Stimulated activated CD8-positive, alpha-beta memory T cell treated with anti-CD3 and anti-CD28 coated beads, Interleukin-15, amount 100 ng/mL, for 24 hours (primary cell): ENCODE data around the gene USP32.
"Not testable (repeated sequence)": the region's sequence is repeated elsewhere in the genome, so short reads cannot be mapped to it uniquely, and the experiment has no call there.

ENCODE experiments used
- DNase-seq: peaks from one replicate; pipeline ENCODE4 v3.0.0-alpha.2; 2020; ENCODE audit warnings: low read depth

USP32 gene

DNA sequence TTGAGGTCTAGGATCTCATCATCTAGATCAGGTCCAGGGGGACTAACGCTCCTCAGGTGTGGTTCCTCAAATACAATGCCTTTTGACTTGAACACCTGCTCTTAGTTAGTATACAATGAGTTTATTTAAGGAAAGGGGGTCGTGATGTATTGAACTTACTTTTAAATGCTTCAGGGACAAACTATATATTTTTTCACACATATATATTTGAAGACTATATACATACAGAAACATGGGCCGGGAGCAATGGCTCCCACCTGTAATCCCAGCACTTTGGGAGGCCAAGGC, 11.5 kb upstream of the USP32 start:
- no peak for DNase-seq

DNA sequence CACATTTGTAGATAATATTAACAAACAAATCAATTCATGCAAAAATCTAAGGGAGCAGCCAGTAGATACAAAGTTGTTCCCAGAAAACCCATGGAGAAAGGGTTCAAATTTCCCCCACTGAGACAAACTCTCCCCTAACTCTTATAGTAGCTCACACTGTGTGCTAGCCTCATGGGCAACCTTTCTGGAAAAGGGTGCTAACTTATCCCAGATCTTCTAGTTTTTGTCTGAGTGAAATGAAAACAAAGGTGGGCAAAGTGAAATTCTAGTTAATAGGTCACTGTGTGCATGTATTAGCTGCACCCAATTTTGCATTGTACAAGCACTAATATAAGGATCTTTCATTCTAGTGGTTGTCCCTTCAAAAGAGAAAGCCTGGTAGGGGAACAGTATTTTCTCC, 9.9 kb upstream of the USP32 start:
- DNase-seq = no peak

GRCh38 chr17:60398227-60398959, 6.5 kb upstream of the USP32 start:
- DNase-seq = no peak

DNA sequence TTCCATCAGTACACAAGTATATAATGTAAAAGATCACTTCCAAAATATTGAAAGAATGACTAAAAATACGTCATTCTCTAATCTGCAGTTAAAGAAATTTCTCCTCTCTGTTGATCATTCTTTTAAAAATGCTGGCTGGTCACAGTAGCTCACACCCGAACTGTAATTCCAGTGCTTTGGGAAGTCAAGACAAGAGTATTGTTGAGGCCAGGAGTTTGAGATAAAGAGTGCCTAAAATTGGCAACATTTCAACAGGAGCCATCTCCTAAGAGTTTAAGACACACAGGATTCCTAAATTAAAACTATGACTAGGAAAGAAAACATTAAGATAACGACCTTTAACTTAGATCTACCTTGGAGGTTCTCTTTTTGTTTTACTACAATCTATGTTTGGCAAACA, 4.5 kb upstream of the USP32 start:
- DNase-seq = no peak

- no peak for DNase-seq
Measured at GRCh38 chr17:60395508-60396065, 3.7 kb upstream of the USP32 start.

DNA sequence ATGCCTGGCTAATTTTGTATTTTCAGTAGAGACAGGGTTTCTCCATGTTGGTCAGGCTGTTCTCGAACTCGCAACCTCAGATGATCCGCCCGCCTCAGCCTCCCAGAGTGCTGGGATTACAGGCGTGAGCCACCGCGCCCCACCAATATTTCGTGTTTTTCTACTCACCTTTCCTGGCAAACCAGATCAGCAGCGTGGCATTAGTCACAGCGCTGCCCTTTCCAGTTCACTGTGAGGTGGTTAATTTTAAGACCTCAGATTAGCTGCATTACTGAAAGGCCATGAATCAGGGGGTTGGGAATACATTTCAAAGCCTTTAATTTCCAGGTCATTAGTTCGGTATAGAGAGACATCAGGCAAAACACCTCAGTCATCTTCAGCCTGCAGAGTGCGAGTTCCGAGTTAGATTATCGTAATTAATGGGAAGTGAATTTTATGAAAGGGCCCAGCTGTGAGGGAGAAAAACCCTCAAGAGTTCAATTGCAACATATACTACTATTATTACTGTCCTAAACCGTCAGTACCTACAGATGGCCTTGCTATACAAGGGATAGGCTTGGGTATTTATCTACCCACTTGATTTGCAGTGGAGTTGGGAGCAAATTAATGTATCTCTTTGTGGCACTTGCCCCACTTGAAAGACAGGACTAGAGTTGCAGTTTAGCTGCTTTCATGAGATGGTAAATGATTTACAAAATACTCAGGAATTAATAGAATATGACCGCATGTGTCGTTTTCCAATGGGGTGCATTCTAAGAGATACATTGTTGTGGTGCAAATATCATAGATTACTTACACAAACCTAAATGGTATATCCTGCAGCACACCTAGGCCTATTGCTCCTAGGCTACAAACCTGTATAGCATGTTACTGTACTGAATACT, 2.1 kb upstream of the USP32 start:
- no peak for DNase-seq

- DNase-seq = no peak
Measured at GRCh38 chr17:60392845-60393702, 1.1 kb upstream of the USP32 start.

- DNase-seq = no peak
Measured at GRCh38 chr17:60391471-60392041, 377 bp downstream of the USP32 start.

DNA sequence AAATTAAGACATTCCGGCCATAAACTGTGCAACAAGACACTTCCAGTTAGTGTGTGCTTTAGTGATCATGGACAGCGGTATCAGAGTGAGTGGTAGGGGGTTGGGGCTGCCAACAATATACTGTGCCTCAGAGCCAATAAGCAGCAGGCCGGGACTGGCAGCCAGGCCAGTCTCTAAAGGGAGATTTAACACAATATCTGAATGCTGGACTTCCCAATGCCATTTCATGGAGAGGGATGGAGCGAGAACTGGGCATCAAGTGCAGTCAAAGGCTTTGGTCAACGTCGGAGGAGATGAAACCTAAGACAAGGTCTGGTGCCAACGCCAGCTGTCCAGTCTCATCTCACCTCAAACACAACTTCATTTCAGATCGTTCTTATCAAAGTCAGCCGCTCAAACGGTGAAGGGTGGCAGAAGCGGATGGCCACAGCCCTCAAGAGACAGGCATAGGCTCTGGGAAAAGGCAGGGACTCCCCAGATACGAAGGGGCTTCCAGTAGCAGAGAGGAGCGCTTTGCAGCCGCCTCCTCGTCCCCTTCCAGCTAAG, 935 bp downstream of the USP32 start:
- DNase-seq = no peak

- DNase-seq = no peak
Measured at GRCh38 chr17:60390186-60390585, 1.7 kb downstream of the USP32 start.

GRCh38 chr17:60388742-60389141, 3.2 kb downstream of the USP32 start:
- DNase-seq = no peak

GRCh38 chr17:60387666-60388065, 4.3 kb downstream of the USP32 start:
- no peak for DNase-seq

DNA sequence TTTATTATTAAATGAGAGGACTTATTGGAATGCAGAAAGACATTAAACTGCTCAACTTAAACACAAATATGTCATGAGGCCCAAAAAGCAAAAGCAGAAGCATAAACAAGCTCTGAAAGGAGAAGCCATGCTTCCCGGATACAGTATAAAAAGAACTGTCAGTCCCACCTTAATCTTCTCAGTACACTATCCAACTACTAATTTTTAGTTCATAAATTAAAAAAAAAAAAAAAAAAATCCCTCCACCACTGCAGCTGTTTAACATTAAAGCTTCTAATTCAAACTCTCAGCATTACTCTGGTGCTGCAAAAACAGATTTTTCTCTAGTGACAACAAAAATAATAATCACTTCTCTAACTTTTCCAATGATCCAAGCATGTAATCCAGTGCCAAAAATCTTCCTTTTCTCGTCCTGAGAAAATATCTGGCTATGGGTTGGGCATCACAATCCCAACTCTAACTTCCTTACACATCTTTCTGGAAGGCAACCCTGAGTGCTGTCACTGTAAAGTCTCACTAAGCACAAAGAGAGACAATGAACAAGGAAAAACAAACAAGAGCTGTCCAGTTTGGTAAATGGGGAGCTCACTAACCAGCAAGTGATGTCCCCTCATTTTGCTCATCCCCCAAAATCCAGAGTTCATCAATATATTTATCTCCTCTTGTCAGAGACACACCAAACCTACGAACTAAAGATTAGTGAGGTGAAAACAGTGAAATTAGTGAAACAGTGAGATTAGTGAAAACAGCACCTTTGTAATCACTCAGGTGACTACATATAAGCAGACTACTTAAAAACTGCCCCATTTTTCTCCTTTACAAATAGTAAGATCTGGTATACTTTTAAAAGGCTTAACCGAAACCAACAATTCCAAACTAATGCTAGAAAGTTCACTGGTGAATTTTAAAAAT, 5.5 kb downstream of the USP32 start:
- no peak for DNase-seq

DNA sequence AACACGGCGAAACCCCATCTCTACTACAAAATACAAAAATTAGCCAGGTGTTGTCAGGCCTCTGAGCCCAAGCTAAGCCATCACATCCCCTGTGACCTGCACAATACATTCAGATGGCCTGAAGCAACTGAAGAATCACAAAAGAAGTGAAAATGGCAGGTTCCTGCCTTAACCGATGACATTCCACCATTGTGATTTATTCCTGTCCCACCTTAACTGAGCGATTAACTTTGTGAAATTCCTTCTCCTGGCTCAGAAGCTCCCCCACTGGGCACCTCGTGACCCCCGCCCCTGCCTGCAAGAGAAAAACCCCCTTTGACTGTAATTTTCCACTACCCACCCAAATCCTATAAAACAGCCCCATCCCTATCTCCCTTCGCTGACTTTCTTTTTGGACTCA, 7.0 kb downstream of the USP32 start:
- not testable (repeated sequence) for DNase-seq

DNA sequence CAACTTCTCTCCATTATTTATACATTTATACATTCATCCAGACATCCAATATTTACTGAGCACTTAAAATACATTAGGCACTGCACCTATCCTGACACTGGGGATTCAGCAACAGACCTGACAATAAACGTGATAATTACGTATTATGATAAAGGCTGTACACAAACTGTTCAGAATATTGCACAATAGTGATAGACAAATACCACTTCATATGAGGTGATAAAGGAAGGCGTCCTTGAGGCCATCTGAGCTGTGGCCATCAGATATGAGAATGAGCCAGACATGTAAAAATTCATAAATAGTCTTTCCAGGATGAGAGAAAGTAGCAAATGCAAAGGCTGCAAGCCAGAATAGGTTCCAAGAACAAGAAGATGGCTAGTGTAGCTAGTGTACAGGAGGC, 8.6 kb downstream of the USP32 start:
- DNase-seq = no peak

DNA sequence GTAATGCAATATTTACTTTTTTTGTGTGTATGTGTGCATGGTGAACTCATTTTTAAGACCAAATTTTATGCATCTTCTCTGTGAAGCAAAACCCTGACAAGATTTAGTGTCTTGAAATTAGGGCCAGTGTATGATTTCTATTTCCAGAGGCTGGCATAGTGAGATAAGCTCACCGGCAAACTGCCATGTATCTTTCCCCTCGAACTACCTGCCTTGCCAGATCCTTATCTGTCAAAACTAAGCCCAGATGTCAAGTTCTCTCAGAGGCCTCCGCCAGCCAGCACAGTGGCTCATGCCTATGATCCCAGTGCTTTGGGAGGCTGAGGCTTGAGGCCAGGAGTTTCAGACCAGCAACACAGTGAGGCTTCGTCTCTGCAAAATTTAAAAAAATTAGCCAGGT, 10.0 kb downstream of the USP32 start:
- DNase-seq = no peak

GRCh38 chr17:60379461-60379860, 12.5 kb downstream of the USP32 start:
- not testable (repeated sequence) for DNase-seq

DNA sequence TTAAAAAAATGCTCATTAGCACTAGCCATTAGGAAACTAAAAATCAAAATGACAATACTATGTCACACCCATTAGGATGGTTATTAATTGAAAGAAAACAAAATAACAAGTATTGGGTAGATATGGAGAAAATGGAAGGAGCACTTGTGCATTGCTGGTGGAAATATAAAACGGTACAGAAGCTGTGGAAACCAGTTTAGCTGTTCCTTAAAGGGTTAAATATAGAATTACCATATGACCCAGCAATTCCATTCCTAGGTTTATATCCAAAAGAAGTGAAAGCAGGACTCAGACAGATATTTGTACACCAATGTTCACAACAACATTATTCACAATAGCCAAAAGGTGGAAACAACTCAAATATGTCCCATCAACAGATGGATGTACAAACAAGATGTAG, 13.7 kb downstream of the USP32 start:
- not testable (repeated sequence) for DNase-seq

DNA sequence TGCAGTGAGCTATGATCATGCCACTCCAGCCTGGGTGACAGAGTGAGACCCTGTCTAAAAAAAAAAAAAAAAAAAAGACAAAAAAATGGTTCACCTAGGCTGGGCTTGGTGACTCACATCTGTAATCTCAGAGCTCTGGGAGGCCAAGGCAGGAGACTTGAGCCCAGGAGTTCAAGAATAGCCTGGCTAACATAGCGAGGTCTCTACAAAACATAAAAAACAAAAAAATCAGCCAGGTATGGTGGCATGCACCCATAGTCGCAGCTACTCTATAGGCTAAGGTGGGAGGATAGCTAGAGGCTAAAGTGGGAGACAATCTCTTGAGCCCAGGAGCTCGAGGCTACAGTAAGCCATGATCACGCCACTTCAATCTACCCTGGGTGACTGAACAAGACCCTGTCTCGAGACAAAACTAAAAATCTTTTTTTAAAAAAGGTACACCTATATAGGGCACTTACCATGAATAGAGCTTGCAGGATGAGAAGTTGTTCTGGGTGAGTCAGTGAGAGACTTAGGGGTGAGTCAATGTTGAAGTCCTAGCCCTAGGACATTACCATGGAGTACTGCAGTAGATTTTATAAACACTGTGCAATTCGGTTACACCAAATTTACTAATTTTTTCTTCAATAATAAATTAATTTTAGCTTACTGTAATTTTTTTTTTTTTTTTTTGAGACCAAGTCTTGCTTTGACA, 19.0 kb downstream of the USP32 start:
- DNase-seq = no peak
